C4-2B (cell line): ENCODE measurements around the gene RASSF7.

Source experiments
- CTCF ChIP-seq: fragments of 450-650 bp; conservative IDR thresholded peaks from 2 replicates; pipeline ENCODE4 v1.5.1; 2017; ENCODE audit warnings: mild to moderate bottlenecking
- ZFX ChIP-seq: fragments of 450-650 bp; IDR thresholded peaks from 2 replicates; pipeline ENCODE4 v1.6.1; 2017

- no peak for TF ChIP-seq CTCF
- no peak for TF ChIP-seq ZFX
Measured at GRCh38 chr11:536841-537621, 23.7 kb upstream of the RASSF7 start, which contains the start of gene LRRC56.
